Measurements from ENCODE around the gene IDH3G.
"Not testable (repeated sequence)": the region's sequence is repeated elsewhere in the genome, so short reads cannot be mapped to it uniquely, and the experiment has no call there.

IDH3G gene

GRCh38 chrX:153794018-153794896 is at the start of gene IDH3G, which contains the start of gene SSR4:
IDH3G (minus strand) TSS chrX:153794375; CDS start chrX:153794326, 49 bp downstream.
SSR4 (plus strand) TSS chrX:153794668; CDS start chrX:153794688, 20 bp downstream.
- peak; percentile 48 for DNase-seq (ENCODE audit: low read depth, low spot score)

- no peak for DNase-seq (ENCODE audit: low read depth, low spot score)
These were observed 42.7 kb upstream of the IDH3G start for GRCh38 chrX:153836921-153837320.

- DNase-seq (ENCODE audit: low read depth, low spot score), result no peak
These were observed 38.6 kb upstream of the IDH3G start for GRCh38 chrX:153832728-153833127.

GRCh38 chrX:153831429-153832150 is 37.4 kb upstream of the IDH3G start:
- DNase-seq (ENCODE audit: low read depth, low spot score), result no peak

GRCh38 chrX:153830640-153831428 is 36.7 kb upstream of the IDH3G start:
- no peak for DNase-seq (ENCODE audit: low read depth, low spot score)

- no peak for DNase-seq (ENCODE audit: low read depth, low spot score)
These were observed 35.8 kb upstream of the IDH3G start, which contains the start of gene PDZD4 for GRCh38 chrX:153829799-153830639. PDZD4 (minus strand) TSS chrX:153830544; CDS start chrX:153830298, 246 bp downstream.

- DNase-seq (ENCODE audit: low read depth, low spot score), result no peak
These were observed 35.3 kb upstream of the IDH3G start for GRCh38 chrX:153829549-153829798.

GRCh38 chrX:153828723-153829548 is 34.8 kb upstream of the IDH3G start:
- no peak for DNase-seq (ENCODE audit: low read depth, low spot score)

GRCh38 chrX:153828308-153828707 is 34.1 kb upstream of the IDH3G start:
- DNase-seq (ENCODE audit: low read depth, low spot score), result no peak

GRCh38 chrX:153827903-153828302 is 33.7 kb upstream of the IDH3G start:
- DNase-seq (ENCODE audit: low read depth, low spot score), result no peak

- DNase-seq (ENCODE audit: low read depth, low spot score), result no peak
These were observed 32.8 kb upstream of the IDH3G start for GRCh38 chrX:153827016-153827415.

GRCh38 chrX:153825042-153825441 is 30.9 kb upstream of the IDH3G start:
- no peak for DNase-seq (ENCODE audit: low read depth, low spot score)

GRCh38 chrX:153824348-153824747 is 30.2 kb upstream of the IDH3G start:
- no peak for DNase-seq (ENCODE audit: low read depth, low spot score)

GRCh38 chrX:153821066-153821465 is 26.9 kb upstream of the IDH3G start:
- no peak for DNase-seq (ENCODE audit: low read depth, low spot score)

- DNase-seq (ENCODE audit: low read depth, low spot score), result no peak
These were observed 26.4 kb upstream of the IDH3G start for GRCh38 chrX:153820601-153821000.

GRCh38 chrX:153819384-153820040 is 25.3 kb upstream of the IDH3G start:
- DNase-seq (ENCODE audit: low read depth, low spot score), result no peak

- DNase-seq (ENCODE audit: low read depth, low spot score), result no peak
These were observed 24.6 kb upstream of the IDH3G start for GRCh38 chrX:153818571-153819383.

- not testable (repeated sequence) for DNase-seq (ENCODE audit: low read depth, low spot score)
These were observed 23.9 kb upstream of the IDH3G start for GRCh38 chrX:153818064-153818463.
